Measurements from ENCODE around the gene CSMD2.

The CSMD2 gene

GRCh38 chr1:33680281-33680840 lies 484.7 kb downstream of the CSMD2 start:
- no peak for DNase-seq (ENCODE audit: low read depth)

GRCh38 chr1:33670567-33670966 lies 494.5 kb downstream of the CSMD2 start:
- DNase-seq (ENCODE audit: low read depth) = no peak

GRCh38 chr1:33668695-33669094 lies 496.3 kb downstream of the CSMD2 start:
- no peak for DNase-seq (ENCODE audit: low read depth)

- no peak for DNase-seq (ENCODE audit: low read depth)
Measured at GRCh38 chr1:33667386-33668282, 497.4 kb downstream of the CSMD2 start.

- no peak for DNase-seq (ENCODE audit: low read depth)
Measured at GRCh38 chr1:33666616-33667015, 498.4 kb downstream of the CSMD2 start.

GRCh38 chr1:33661811-33662454 lies 503.1 kb downstream of the CSMD2 start:
- no peak for DNase-seq (ENCODE audit: low read depth)

- DNase-seq (ENCODE audit: low read depth) = no peak
Measured at GRCh38 chr1:33660956-33661355, 504.1 kb downstream of the CSMD2 start.

GRCh38 chr1:33660244-33660643 lies 504.8 kb downstream of the CSMD2 start:
- DNase-seq (ENCODE audit: low read depth) = no peak

- no peak for DNase-seq (ENCODE audit: low read depth)
Measured at GRCh38 chr1:33659641-33660040, 505.4 kb downstream of the CSMD2 start.

- DNase-seq (ENCODE audit: low read depth) = no peak
Measured at GRCh38 chr1:33657833-33658232, 507.2 kb downstream of the CSMD2 start.

- DNase-seq (ENCODE audit: low read depth) = no peak
Measured at GRCh38 chr1:33656467-33657005, 508.5 kb downstream of the CSMD2 start.

- no peak for DNase-seq (ENCODE audit: low read depth)
Measured at GRCh38 chr1:33655496-33655895, 509.5 kb downstream of the CSMD2 start.

- DNase-seq (ENCODE audit: low read depth) = no peak
Measured at GRCh38 chr1:33654267-33654834, 510.7 kb downstream of the CSMD2 start.

GRCh38 chr1:33653226-33653625 lies 511.8 kb downstream of the CSMD2 start:
- DNase-seq (ENCODE audit: low read depth) = no peak

GRCh38 chr1:33650708-33651107 lies 514.3 kb downstream of the CSMD2 start:
- DNase-seq (ENCODE audit: low read depth) = no peak

- no peak for DNase-seq (ENCODE audit: low read depth)
Measured at GRCh38 chr1:33649759-33650158, 515.3 kb downstream of the CSMD2 start.

- DNase-seq (ENCODE audit: low read depth) = no peak
Measured at GRCh38 chr1:33643216-33643615, 521.8 kb downstream of the CSMD2 start.

- DNase-seq (ENCODE audit: low read depth) = no peak
Measured at GRCh38 chr1:33641104-33641830, 523.8 kb downstream of the CSMD2 start.

GRCh38 chr1:33640114-33640660 lies 524.8 kb downstream of the CSMD2 start:
- DNase-seq (ENCODE audit: low read depth) = no peak

- DNase-seq (ENCODE audit: low read depth) = no peak
Measured at GRCh38 chr1:33637846-33638440, 527.1 kb downstream of the CSMD2 start.

- DNase-seq (ENCODE audit: low read depth) = no peak
Measured at GRCh38 chr1:33636209-33636608, 528.8 kb downstream of the CSMD2 start.

All from activated T-cell treated with anti-CD3 and anti-CD28 coated beads for 1 hour (primary cell).